DND-41 (cell line): ENCODE data around the gene METTL6.
A peak's percentile ranks its signal among the peaks of the same experiment; 100 is the strongest.

Experiments used
- ATAC-seq: fragments of 200-7000 bp; cut with Tn5 transposase; 3 replicates; pipeline ENCODE4 v1.9.1; 2021; ENCODE audit warnings: low read depth; ENCODE audit not compliant: insufficient read depth
- DNase-seq: peaks from one replicate; pipeline ENCODE4 v3.0.0-alpha.2; 2020
- H2AFZ ChIP-seq: 2 replicates; pipeline ENCODE4 v1.6.0; 2012; ENCODE audit warnings: low read depth, low read length
- H3K27ac ChIP-seq: 2 replicates; pipeline ENCODE4 v1.5.1; 2012; ENCODE audit warnings: low read length, inconsistent platforms
- H3K27me3 ChIP-seq: fragments of 200-600 bp; sonication (generic); 2 replicates; pipeline ENCODE4 v1.6.0; 2012; ENCODE audit warnings: low read length, mild to moderate bottlenecking, inconsistent platforms; ENCODE audit not compliant: insufficient read depth, poor library complexity
- H3K36me3 ChIP-seq: 2 replicates; pipeline ENCODE4 v1.5.1; 2012; ENCODE audit warnings: low read length, inconsistent platforms; ENCODE audit not compliant: insufficient read depth
- H3K4me1 ChIP-seq: 2 replicates; pipeline ENCODE4 v1.5.1; 2012; ENCODE audit warnings: mild to moderate bottlenecking, low read length; ENCODE audit not compliant: insufficient read depth
- H3K4me2 ChIP-seq: 2 replicates; pipeline ENCODE4 v1.6.0; 2012; ENCODE audit warnings: mild to moderate bottlenecking, moderate library complexity, low read length, inconsistent platforms; ENCODE audit not compliant: insufficient read depth
- H3K4me3 ChIP-seq, 2 experiments: fragments of 200-600 bp in 1 of 2; shearing (Covaris generic) in 1 of 2; 2 replicates each; pipeline ENCODE4 v1.5.1; 2012 to 2016; ENCODE audit warnings: inconsistent platforms in 2 of 2, low read length in 2 of 2, mild to moderate bottlenecking in 2 of 2, low read depth in 1 of 2, moderate library complexity in 1 of 2
- H3K79me2 ChIP-seq: 2 replicates; pipeline ENCODE4 v1.6.0; 2012; ENCODE audit warnings: low read length, inconsistent platforms; ENCODE audit not compliant: insufficient read depth
- H3K9ac ChIP-seq: 2 replicates; pipeline ENCODE4 v1.6.0; 2012; ENCODE audit warnings: low read depth, mild to moderate bottlenecking, inconsistent platforms, low read length, moderate library complexity
- H3K9me3 ChIP-seq: 2 replicates; pipeline ENCODE4 v1.5.1; 2012; ENCODE audit warnings: low read length, moderate library complexity, mild to moderate bottlenecking, inconsistent platforms; ENCODE audit not compliant: insufficient read depth, severe bottlenecking
- H4K20me1 ChIP-seq: 2 replicates; pipeline ENCODE4 v1.6.0; 2012; ENCODE audit warnings: low read length; ENCODE audit not compliant: insufficient read depth
- EZH2 ChIP-seq: IDR thresholded peaks from 3 replicates; pipeline ENCODE4 v1.6.1; 2012; ENCODE audit warnings: borderline replicate concordance, low read depth, mild to moderate bottlenecking, moderate library complexity, low read length, inconsistent platforms; ENCODE audit not compliant: severe bottlenecking
- TF ChIP-seq, protein P1 (sequence below): IDR thresholded peaks from 2 replicates; pipeline ENCODE4 v1.5.1; 2012; ENCODE audit warnings: borderline replicate concordance, low read length, moderate library complexity, mild to moderate bottlenecking; ENCODE audit not compliant: poor library complexity, severe bottlenecking; ENCODE audit errors: extremely low read depth

The METTL6 gene

DNA sequence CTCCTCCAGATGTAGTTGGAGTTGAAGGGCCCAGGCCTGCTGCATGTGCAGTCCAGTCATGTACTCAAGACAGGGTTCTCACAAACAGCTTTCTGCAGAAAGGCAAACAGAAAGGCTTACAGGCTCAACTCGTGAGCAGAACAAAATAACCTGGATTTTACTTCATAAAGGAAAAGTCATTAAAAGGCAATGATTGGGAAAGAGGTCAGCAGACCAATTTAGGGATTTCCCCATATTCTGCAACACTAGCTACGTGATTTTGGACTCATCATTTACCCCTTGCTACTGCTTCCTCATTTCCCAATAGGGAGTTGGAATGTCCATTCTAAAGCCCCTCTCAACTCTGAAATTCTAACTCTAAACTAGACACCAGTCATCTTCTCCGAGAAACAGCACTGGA lies 18.1 kb downstream of the METTL6 start:
- no peak overlapping the region for H3K9ac ChIP-seq
- no peak overlapping the region for H3K4me2 ChIP-seq
- H3K79me2 ChIP-seq = no peaks in the 10 kb centered on the region
- TF ChIP-seq, protein P1, sequence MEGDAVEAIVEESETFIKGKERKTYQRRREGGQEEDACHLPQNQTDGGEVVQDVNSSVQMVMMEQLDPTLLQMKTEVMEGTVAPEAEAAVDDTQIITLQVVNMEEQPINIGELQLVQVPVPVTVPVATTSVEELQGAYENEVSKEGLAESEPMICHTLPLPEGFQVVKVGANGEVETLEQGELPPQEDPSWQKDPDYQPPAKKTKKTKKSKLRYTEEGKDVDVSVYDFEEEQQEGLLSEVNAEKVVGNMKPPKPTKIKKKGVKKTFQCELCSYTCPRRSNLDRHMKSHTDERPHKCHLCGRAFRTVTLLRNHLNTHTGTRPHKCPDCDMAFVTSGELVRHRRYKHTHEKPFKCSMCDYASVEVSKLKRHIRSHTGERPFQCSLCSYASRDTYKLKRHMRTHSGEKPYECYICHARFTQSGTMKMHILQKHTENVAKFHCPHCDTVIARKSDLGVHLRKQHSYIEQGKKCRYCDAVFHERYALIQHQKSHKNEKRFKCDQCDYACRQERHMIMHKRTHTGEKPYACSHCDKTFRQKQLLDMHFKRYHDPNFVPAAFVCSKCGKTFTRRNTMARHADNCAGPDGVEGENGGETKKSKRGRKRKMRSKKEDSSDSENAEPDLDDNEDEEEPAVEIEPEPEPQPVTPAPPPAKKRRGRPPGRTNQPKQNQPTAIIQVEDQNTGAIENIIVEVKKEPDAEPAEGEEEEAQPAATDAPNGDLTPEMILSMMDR = no peak
- peaks cover 50% of the 10 kb centered on the region for H3K36me3 ChIP-seq
- no peak overlapping the region for H3K27ac ChIP-seq
- H3K9me3 ChIP-seq = no peaks in the 10 kb centered on the region
- ATAC-seq = no peak
- H3K4me3 ChIP-seq = no peak overlapping the region
- H3K4me1 ChIP-seq = no peaks in the 10 kb centered on the region
- DNase-seq = no peak
- no peak overlapping the region for H2AFZ ChIP-seq
- H4K20me1 ChIP-seq = no peaks in the 10 kb centered on the region
- H3K27me3 ChIP-seq = no peaks in the 10 kb centered on the region

DNA sequence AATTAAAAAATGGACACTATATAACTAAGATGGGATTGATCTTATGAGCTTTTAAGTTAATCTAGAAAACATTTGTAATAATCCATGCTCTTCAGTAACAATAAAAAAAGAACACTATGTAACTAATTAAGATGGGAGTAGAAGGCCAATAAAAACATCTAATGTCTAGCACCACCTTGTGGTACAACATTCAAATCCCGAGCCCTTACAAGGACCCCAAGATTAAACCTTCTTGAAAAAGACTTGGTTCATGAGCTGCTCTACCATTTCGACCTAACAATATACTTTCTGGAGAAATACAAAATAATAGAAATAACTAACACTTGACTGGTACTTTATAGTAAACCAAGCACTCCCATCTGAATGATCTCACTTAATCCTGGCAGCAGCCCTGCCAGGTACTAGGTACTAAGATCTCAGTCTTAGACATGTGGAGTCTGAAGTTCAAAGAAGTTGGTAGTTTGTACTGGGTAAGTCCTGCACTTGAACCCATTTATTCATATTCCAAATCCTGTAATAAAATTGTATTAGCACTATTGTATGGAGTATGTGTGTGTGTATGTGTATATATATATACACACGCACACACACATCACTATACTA lies 21.8 kb downstream of the METTL6 start:
- DNase-seq (peak; percentile 45), ATAC-seq (peak; percentile 86)
- TF ChIP-seq, protein P1 = peak; percentile 80
- no peak for TF ChIP-seq EZH2
- Histone ChIP-seq H3K4me1 (no peaks in the 10 kb centered on the region), H3K27ac (no peak overlapping the region), H3K4me3 (no peak overlapping the region), H3K4me2 (no peak overlapping the region), H3K27me3 (no peaks in the 10 kb centered on the region), H4K20me1 (no peaks in the 10 kb centered on the region), H3K79me2 (no peaks in the 10 kb centered on the region), H2AFZ (no peak overlapping the region), H3K9me3 (no peaks in the 10 kb centered on the region), H3K9ac (no peak overlapping the region), H3K36me3 (peaks cover 14% of the 10 kb centered on the region)

DNA sequence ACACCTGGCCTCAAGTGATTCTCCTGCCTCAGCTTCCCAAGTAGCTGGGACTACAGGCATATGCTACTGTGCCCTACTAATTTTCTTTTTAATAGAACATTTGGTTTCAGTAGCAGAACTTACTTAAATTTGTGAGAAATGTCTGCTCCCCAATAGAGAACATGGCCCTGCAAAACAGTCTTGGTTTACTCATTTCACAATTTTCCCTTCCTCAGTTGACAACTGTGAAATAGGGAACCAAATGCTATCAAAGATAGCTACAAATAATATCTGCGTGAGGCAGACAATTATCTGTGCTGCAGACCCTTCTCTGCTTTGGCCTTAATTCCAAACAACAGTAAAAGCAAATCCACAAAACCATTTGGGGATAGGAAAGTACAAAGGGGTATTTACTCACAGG lies 22.6 kb downstream of the METTL6 start:
- Histone ChIP-seq H3K79me2 (no peaks in the 10 kb centered on the region), H3K9ac (no peak overlapping the region), H2AFZ (no peak overlapping the region), H3K9me3 (no peaks in the 10 kb centered on the region), H3K4me2 (no peak overlapping the region), H4K20me1 (no peaks in the 10 kb centered on the region), H3K27ac (no peak overlapping the region), H3K36me3 (peaks cover 8% of the 10 kb centered on the region; the same call in 1 of the 2 replicates), H3K4me1 (peaks cover 7% of the 10 kb centered on the region), H3K4me3 (no peak overlapping the region), H3K27me3 (no peaks in the 10 kb centered on the region)
- no peak for ATAC-seq
- TF ChIP-seq, protein P1 = no peak
- no peak for TF ChIP-seq EZH2
- no peak for DNase-seq

DNA sequence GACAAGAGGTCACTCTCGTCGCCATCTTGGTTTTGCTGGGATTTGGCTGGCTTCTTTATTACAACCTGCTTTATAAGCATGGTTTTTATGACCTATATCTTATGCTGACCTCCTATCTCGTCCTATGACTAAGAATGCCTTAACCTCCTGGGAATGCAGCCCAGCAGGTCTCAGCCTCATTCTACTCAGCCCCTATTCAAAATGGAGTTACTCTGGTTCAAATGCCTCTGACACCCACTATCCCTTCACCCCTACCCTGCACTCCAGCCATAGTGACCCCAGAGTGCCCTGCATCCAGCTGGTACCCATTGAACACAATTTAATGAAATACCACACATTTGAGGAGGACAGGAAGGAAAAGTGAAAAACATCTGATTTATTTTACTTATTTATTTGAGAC lies 23.4 kb downstream of the METTL6 start:
- H3K36me3 ChIP-seq = peaks cover under 1% of the 10 kb centered on the region; the same call in 1 of the 2 replicates
- H3K27ac ChIP-seq = no peak overlapping the region
- no peaks in the 10 kb centered on the region for H3K79me2 ChIP-seq
- TF ChIP-seq EZH2 = no peak
- no peak overlapping the region for H2AFZ ChIP-seq
- DNase-seq = no peak
- H4K20me1 ChIP-seq = no peaks in the 10 kb centered on the region
- H3K4me2 ChIP-seq = no peak overlapping the region
- H3K27me3 ChIP-seq = no peaks in the 10 kb centered on the region
- H3K9ac ChIP-seq = no peak overlapping the region
- ATAC-seq = no peak
- no peaks in the 10 kb centered on the region for H3K9me3 ChIP-seq
- H3K4me3 ChIP-seq = no peak overlapping the region
- peaks cover 13% of the 10 kb centered on the region for H3K4me1 ChIP-seq
